ENCODE results near the gene SAP30. TPM values are rescaled to one million over a fixed set of nuclear protein-coding genes. Genes with fewer than 3 reads are reported as not detected.

Gene SAP30
- total and polyA plus RNA-seq, 2 of the 4 experiments (the other 2 are of a cell fraction): 3.8 to 11.7 TPM

DNA sequence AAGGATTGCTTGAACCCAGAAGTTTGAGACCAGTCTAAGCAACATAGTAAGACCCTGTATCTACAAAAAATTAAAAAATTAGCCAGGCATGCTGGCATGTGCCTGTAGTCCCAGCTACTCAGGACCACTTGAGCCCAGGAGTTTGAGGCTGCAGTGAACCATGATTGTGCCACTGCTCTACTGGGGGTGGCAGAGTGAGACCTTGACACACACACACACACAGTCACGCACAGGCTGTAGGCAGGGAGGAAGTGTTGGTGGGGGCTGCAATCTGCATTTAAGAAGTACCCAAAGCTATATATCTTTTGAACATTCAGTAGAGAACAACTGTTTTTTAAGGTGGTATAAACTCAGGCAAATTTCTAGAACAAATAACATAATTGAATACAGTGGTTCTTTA is 20.9 kb downstream of the SAP30 start:
- Histone ChIP-seq H2AK9ac (replicated peaks; ENCODE audit: low read depth, low read length, poor library complexity) (no peak overlapping the region), H4K20me1 (ENCODE audit: insufficient read depth, low read length) (no peaks in the 10 kb centered on the region), H3K36me3 (ENCODE audit: control insufficient read depth, insufficient read depth, low read length) (0 out of 2 replicates have a peak, but pooled peaks cover 2% of the 10 kb centered on the region), H2BK20ac (ENCODE audit: low read depth, low read length) (no peak overlapping the region), H4K91ac (ENCODE audit: insufficient read depth, low read depth, low read length) (no peak overlapping the region), H2BK5ac (ENCODE audit: low read depth, low read length, poor library complexity, severe bottlenecking) (no peak overlapping the region), H3K14ac (replicated peaks; ENCODE audit: low read depth, low read length) (no peak overlapping the region), H3K4me1 (ENCODE audit: control insufficient read depth, insufficient read depth, low read length) (no peaks in the 10 kb centered on the region), H3K4me3 (ENCODE audit: insufficient read depth, low read depth, low read length) (no peak overlapping the region), H3K4ac (ENCODE audit: low read depth, low read length) (no peak overlapping the region), H2BK15ac (ENCODE audit: low read depth, low read length) (no peak overlapping the region), H4K5ac (ENCODE audit: low read depth, low read length) (no peak overlapping the region), H3K27ac (ENCODE audit: insufficient read depth, low read length) (no peak overlapping the region), H3K18ac (ENCODE audit: low read depth, low read length) (no peak overlapping the region), H2AK5ac (ENCODE audit: low read depth, low read length) (no peak overlapping the region), H3K4me2 (ENCODE audit: low read depth, low read length) (no peak overlapping the region), H2AFZ (replicated peaks; ENCODE audit: low read length, poor library complexity) (no peak overlapping the region), H3K9me3 (ENCODE audit: control insufficient read depth, insufficient read depth, low read length) (no peaks in the 10 kb centered on the region), H3K9ac (ENCODE audit: low read depth, low read length) (no peak overlapping the region), H3K56ac (ENCODE audit: extremely low read depth, insufficient read depth, low read length) (no peak overlapping the region), H4K8ac (ENCODE audit: low read depth in 2 of 2, low read length in 2 of 2) (no peak overlapping the region), H3K79me1 (ENCODE audit: low read depth in 1 of 2, low read length in 2 of 2) (no peaks in the 10 kb centered on the region), H2BK120ac (ENCODE audit: low read depth, low read length) (no peak overlapping the region), H3K23ac (ENCODE audit: low read depth, low read length) (no peak overlapping the region), H3K27me3 (ENCODE audit: control insufficient read depth, insufficient read depth, low read length) (no peaks in the 10 kb centered on the region), H3K9me1 (ENCODE audit: insufficient read depth, low read length) (no peaks in the 10 kb centered on the region; the same call in 1 of the 2 replicates)
- intact Hi-C loops (cut with micrococcal nuclease) (no loop called here), dilution Hi-C loops (cut with HindIII; ENCODE audit: low sequenced_read_pairs, unreplicated experiment) (no loop called here), in situ Hi-C loops (cut with MboI; ENCODE audit: low sequenced_read_pairs) (no loop called here)
- WGBS, 2 experiments (ENCODE audit: extremely low coverage in 2 of 2, insufficient read length in 1 of 2): no CpG with 5 or more reads among the region's 1 CpG
- no peak for TF ChIP-seq USF2 (IDR thresholded peaks at IDR 0.05; ENCODE audit: low read depth, low read length)
- TF ChIP-seq RFX5 (IDR thresholded peaks at IDR 0.05; ENCODE audit: low read depth, low read length): no peak
- TF ChIP-seq MAZ (IDR thresholded peaks at IDR 0.05; ENCODE audit: borderline replicate concordance, low read depth, low read length): no peak
- no peak for TF ChIP-seq BHLHE40 (IDR thresholded peaks at IDR 0.05; ENCODE audit: low read depth, low read length)
- no peak for TF ChIP-seq CHD1 (IDR thresholded peaks at IDR 0.05; ENCODE audit: low read depth, low read length)
- TF ChIP-seq RAD21 (IDR thresholded peaks at IDR 0.05; ENCODE audit: low read length): no peak
- TF ChIP-seq SMC3 (IDR thresholded peaks at IDR 0.05; ENCODE audit: low read depth, low read length): no peak
- TF ChIP-seq ELK1 (IDR thresholded peaks at IDR 0.05; ENCODE audit: borderline replicate concordance, low read depth, low read length): no peak
- no peak for TF ChIP-seq NFE2L2 (IDR thresholded peaks at IDR 0.05; ENCODE audit: low read depth, low read length)
- TF ChIP-seq CEBPB (IDR thresholded peaks at IDR 0.05; ENCODE audit: low read depth, low read length): no peak
- TF ChIP-seq, protein P1, sequence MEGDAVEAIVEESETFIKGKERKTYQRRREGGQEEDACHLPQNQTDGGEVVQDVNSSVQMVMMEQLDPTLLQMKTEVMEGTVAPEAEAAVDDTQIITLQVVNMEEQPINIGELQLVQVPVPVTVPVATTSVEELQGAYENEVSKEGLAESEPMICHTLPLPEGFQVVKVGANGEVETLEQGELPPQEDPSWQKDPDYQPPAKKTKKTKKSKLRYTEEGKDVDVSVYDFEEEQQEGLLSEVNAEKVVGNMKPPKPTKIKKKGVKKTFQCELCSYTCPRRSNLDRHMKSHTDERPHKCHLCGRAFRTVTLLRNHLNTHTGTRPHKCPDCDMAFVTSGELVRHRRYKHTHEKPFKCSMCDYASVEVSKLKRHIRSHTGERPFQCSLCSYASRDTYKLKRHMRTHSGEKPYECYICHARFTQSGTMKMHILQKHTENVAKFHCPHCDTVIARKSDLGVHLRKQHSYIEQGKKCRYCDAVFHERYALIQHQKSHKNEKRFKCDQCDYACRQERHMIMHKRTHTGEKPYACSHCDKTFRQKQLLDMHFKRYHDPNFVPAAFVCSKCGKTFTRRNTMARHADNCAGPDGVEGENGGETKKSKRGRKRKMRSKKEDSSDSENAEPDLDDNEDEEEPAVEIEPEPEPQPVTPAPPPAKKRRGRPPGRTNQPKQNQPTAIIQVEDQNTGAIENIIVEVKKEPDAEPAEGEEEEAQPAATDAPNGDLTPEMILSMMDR (conservative IDR thresholded peaks at IDR 0.05; ENCODE audit: low read depth, low read length): no peak
- TF ChIP-seq MXI1 (IDR thresholded peaks at IDR 0.05; ENCODE audit: borderline replicate concordance, low read depth, low read length): no peak
- no peak for TF ChIP-seq POLR2A (IDR thresholded peaks at IDR 0.05; ENCODE audit: low read depth, low read length)
- TF ChIP-seq FOS (IDR thresholded peaks at IDR 0.05; ENCODE audit: low read depth, low read length): no peak
- DNase-seq (no peak), ATAC-seq (ENCODE audit: low read depth) (no peak)
- POLR2A ChIA-PET (ENCODE audit: unreplicated experiment): no interaction called here
- CTCF ChIA-PET: no interaction called here
- BruUV-seq (replicated peaks): no TSS peak
